GM18502 (cell line): Measurements from ENCODE around the gene PARN.

Experiments
- ATAC-seq: cut with Tn5 transposase; IDR thresholded peaks from one replicate; pipeline ENCODE4 v1.9.1; 2021; ENCODE audit warnings: mild to moderate bottlenecking; ENCODE audit not compliant: unreplicated experiment, poor library complexity

Gene PARN

DNA sequence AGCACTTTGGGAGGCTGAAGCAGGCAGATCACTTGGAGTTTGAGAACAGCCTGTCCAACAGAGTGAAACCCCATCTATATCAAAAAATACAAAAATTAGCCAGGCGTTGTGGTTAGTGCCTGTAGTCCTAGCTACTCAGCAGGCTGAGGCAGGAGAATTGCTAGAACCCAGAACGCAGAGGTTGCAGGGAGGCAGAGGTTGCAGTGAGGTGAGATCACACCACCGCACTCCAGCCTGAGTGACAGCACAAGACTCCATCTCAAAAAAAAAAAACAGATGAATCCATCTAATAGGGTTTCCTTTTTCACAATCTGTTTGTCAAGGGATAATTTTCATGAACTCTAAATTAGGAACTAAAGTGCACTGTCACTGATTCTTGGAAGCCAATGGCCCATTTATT is 99.0 kb downstream of the PARN start:
- no peak for ATAC-seq

DNA sequence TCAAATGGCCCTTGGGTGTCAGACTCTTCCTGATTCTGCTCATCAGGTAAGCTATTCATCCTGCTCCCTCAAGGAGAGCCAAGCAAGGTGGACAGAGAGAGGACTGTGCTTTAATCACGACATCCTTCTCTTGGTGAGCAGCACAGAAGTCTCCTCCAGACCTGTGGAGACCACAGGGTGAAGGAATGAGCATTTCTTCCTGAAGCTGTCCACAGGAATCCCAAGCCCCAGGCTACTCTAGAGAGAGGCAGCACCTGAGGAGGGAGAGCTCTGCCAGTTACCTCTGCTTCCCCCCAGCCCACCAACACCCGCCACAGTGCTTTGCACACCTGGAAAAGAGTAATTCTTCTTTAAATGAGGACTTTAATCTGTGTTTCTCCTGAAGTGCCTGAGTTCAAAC is 100.0 kb downstream of the PARN start:
- no peak for ATAC-seq

DNA sequence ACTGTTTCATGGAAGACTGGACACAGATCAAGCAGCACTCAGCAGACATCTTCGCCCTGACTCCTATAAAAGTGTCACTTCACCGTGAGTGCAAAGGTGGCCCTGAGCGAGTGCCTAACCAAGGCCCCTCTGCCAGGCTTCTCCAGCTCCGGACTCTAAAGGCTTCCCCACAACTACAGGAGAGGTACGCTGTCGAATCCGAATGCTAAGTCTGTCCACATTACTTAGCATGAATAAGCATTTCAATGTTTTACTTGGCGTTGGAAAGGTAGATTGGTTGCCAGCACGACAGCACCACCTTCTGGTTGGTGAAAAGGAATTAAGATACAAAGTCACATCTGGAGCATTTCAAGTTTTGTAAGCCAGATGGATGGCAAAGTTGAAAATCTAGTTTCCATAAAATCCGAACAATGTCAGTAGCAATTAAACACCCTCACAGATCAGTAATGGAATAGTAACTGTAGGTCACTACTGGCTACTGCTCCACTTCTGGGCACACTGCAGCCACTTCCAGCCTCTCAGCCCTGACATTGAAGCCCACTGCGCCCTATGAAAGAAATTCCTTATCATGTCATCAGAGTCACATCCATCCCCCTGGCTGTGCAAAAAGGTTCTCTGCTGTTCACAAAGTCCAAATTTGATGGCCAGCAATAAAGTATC is 100.9 kb downstream of the PARN start:
- ATAC-seq: peak; percentile 56

DNA sequence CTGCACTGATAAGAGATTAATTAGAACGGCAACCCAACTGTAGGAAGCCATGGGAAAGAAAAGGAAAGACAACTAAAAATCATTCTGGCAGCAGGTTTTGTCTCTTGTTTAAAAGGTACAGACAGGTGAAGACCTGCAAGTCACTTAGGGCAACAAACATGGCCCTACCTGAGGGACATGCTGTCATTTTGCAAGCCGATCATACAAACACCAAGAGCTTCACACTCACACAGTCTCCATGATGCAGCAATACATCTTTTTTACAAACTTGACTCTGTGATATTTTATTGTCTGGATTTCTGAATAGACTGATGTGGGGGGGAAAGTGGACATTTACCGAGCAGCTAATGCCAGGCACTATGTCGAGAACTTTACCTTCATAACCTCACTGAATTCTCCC is 101.8 kb downstream of the PARN start:
- no peak for ATAC-seq

GRCh38 chr16:14527411-14528044 is 102.5 kb downstream of the PARN start:
- ATAC-seq: no peak

DNA sequence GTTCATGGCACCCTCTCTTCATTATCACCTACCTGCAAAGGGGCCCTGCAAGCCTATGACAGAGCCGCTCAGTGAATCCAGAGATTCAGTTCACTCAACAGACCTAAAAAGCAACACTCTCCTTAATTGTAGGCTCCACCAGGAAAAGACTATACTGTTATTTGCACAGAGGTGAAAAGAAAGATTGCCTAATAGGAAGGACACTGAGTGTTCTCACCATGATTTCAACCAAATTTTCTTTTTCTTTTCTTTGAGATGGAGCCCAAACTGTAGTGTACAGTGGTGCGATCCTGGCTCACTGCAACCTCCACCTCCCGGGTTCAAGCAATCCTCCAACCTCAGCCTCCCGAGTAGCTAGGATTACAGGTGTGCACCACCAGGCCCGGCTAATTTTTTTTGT is 104.5 kb downstream of the PARN start:
- no peak for ATAC-seq

DNA sequence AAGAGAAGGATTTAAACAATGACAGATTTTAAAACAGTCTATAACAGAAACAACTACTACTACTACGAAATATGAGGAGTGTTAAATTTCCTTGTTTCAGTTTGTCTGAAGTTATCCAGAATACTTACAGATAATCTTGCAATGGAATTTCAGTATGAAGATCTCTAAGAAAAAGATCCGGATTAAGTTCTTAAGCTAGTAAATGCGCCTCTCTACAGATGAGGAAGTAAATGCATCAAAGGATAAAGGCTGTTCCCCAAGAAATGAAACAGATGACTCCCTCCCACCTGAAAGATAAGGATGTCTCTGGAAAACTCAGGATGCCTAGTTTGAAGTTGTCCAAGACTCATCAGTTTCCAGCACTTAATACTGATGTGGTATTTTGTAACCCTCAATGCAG is 105.1 kb downstream of the PARN start:
- ATAC-seq: no peak

DNA sequence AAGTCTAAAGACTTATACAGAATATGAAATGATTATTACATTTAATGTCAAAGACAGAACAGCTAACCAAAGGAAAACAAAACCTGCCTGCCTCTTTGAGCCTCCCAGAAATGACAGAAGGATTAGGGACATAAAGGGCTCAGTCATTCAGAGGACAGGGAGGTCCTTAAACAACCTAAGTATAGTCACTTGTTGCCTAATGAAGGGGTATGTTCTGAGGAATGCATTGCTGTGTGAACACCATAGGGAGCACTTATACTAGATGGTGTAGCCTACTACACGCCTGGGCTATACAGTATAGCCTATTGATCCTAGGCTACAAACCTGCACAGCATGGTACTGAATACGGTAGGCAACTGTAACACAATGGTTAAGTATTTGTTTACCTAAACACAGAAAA is 106.4 kb downstream of the PARN start:
- ATAC-seq: no peak

DNA sequence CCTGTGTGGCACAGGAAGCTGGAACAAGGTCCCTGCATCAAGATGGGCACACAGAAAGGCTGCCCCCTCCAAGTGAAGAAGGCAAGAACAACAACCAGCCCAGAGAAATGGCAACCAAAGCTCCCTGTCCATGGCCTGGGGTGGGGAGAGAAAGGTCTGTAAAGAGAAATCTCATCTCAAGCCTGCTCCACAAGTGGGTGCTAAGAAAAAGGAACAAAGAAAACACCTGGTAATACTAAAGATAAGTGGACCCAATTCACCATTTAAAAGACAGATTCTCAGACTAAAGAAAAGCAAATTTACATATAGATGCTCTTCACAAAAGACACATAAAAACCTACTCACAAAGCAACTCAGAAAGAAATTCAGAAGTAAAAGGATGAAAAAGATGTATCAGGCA is 107.4 kb downstream of the PARN start:
- ATAC-seq: no peak

DNA sequence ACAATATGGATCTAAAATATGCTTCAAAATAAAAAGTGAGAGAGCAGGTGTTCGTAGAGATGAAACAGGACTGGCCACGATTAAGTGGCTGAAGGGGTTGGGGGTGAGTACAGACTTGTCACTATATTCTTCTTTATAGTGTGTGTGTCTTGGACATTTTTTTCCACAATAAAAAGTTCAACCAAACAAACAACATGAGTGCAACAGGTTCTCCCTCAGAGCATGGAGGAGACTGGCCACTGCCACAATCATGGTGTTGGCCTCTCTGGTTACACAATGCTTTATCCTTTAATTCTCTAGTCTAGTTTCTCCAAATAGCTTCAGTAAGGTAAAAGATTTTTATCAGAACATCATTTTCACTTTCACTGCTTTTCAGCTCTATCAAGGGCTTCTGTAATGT is 109.3 kb downstream of the PARN start:
- ATAC-seq: no peak

DNA sequence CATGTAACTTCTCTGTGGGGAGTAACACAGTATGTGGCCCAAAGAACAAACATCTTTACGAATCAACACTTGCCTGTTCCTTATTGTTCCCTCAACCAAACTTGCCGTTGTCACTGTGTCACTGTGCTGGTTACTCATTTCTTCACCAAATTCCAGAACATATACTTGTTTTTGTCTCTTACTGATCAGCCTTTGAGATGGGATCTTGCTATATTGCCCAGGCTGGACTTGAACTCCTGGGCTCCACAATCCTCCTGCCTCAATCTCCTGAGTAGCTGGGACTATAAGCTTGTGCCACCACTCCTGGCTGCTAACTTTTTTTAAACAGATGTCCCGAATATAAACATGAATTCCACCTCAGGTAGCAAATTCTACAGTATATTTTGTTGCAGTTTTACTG is 115.1 kb downstream of the PARN start:
- no peak for ATAC-seq

- ATAC-seq: no peak
These were observed 116.5 kb downstream of the PARN start for GRCh38 chr16:14513389-14514107.

DNA sequence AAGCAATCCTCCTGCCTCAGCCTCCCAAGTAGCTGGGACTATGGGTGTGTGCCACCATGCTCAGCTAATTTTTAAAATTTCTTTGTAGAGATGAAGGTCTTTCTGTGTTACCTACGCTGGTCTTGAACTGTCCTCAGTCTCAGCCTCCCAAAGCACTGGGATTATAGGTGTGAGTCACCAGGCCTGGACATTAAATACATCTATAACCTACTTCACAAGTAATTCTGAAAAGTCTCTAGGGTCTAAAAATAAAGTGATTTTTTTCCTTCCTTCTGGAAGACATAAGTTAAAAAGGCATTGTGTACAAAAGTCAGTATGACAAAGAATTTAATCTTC is 118.3 kb downstream of the PARN start:
- ATAC-seq: no peak

DNA sequence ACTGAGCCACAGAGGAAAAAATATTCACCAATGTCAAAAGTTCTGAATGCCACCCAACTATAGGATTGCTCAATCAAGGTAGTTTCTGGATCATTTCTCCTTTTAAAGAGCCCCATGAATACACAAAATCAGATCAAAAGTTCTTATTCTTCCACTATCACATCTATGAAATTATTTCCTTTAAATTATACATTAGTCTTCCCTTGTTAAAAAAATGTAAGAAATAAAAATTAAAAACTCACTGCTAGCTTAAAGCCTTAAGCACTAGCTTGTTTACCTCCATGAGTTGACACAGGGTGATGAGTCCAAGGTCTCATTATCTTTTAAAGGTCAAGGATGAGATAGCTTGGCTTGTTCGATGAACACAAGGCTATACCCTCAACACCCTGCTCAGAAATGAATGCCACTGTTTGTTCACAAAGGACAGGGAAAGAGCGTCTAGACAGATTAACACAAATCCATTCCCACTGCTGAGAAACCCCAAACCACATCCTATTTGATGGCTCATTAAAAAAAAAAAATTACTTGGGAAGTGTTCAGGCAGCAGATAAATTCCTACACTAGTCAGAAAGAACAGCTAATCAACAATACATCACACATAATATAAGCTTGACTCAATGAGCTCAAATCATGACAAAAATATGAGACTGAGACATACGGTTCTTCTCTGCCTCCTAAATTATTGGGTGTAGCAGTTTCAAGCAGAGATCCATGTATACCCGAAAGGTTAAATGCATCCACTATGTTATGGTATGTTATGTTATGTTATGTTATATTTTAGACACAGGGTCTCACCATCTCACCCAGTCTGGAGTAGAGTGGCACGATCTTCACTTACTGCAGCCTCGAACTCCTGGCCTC is 118.9 kb downstream of the PARN start:
- ATAC-seq: no peak

DNA sequence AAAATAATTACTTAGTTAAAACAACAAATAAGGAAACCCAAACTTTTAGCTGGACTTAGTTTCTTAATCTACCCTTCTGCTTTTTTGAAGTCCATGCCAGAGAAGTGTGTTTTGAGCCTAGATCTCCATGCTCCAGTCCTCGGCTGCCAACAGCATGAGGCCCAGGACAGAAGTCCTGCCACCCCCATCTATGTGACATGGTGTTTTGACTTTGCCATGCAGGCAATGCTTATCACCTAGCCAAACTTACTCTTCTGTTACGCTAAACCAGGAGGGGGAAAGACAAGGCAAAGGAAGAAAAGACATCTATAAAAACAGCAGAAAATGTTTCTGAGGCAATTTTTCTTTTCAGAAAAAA is 119.5 kb downstream of the PARN start:
- no peak for ATAC-seq

DNA sequence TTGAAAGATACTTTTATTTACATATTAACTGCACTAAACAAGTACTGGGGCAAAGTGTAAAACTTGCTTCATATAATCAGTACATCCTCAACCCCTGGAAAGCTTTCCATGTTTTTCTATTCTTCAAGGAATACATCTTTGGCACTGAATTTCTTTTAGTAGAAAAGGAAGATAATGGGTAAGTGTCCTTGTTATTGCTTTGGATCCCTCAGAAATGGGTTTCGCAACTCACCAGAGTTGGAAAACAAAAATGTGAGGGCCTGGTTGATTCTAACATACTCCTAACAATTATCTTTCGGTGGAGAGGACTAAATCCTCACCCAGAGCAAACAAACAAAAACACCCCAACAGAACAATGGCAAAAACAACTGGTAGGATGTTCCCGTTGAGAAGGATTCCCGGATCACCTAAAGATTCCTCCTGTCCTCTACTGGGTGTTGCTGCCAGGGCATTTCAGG is 120.4 kb downstream of the PARN start:
- ATAC-seq: no peak

DNA sequence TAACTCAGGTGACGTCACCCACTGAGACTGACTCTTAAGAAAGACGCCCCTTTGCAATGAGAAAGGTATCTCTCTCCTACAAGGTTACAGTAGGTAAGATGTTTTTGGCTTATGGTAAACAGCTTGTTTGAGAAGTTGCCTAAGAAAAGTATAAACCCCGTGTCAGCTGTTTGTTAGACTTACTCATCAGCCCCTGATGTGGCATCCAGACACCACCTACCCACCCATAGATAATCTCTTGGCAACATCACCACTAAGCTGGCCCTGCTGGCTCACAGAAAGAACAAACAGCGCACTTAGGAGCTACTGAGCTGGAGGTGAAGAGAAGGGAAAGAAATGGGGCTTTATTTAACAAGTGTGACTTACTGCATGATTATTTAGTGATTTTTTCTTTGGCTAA is 121.0 kb downstream of the PARN start:
- no peak for ATAC-seq

- ATAC-seq: no peak
These were observed 124.2 kb downstream of the PARN start for GRCh38 chr16:14505846-14506245.

DNA sequence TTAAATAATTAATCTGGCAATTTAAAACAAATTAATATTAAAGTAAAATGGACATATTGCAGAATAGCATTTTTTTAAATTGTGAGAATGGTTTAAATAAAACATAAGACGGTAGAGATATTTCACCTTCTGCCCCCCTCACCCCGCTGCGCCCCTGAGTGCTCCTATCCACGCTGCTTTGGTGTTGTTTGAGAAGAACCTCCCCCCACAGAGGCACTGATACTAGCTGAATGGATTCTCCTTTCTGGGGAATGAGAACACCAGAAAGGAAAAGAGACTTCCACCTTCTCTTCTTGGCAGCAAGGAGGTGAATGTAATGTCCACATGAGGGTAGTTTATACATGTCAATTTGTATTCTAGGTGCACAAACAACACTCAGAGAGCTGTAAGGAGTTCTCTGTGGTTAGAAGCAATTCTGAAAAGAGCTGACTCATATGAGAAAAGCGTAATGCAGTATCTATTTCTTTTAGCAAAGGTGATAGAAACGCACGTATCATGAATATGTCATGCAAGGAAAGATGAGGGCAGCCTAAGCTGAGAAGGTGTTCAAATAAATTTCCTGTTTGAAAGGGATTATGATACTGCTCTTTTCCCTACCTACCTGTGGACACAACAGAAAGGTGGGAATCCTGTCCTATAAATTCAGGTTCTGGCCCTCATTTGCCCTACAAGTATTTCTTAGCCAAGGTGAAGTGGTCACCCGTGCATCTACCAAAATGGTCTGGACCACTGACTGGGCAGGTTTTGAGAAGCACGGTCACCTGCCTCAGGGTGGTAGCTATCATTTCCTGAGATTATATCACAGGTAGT is 126.9 kb downstream of the PARN start:
- ATAC-seq: peak; percentile 71

DNA sequence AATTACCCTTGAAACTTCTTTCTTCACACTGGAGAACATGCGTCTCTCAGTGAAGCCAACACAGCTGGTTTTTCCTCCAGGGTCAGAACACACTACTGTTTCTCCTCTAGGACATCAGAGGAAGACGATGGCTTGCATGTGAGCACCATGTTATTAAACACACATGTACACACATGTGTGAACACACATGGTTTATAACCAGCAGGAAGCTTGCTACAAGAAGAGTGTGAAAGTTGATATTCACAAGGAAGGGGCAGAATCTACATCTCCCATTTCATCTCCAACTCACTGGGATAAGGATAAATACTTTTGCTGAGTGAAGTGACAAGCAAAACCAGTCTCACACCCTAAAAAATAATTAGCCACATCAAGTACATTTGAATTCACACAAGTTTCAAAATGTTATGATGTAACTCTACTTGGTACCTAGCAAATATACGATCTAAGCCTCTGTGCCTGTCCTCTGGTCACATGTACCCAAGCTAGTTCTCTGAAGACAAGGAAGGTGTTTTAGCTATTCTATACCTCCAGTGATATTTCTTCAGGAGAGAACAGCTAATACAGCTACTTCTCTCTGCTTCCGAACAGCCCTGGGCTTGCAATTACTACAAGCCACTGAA is 127.7 kb downstream of the PARN start:
- no peak for ATAC-seq
